ENCODE results near the gene DCAF6.
"Not testable (repeated sequence)": the region's sequence is repeated elsewhere in the genome, so short reads cannot be mapped to it uniquely, and the experiment has no call there.

DCAF6 gene

DNA sequence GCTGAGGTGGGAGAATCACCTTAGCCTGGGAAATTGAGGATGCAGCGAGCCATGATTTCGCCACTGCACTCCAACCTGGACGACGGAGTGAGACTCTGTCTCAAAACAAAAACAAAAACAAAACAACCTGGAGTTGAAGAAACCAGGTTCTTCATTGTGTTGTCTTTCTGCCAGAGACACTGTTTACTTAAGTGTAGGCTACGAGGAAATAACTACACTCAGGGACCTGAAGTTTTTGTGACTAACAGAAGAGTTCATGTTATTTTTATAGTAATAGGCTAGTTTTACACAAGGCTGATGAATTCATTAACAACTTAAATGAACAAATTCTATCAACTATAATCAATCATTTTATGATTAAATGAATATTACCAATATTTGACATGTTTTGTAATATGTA, 98.9 kb downstream of the DCAF6 start:
- no peak for DNase-seq

DNA sequence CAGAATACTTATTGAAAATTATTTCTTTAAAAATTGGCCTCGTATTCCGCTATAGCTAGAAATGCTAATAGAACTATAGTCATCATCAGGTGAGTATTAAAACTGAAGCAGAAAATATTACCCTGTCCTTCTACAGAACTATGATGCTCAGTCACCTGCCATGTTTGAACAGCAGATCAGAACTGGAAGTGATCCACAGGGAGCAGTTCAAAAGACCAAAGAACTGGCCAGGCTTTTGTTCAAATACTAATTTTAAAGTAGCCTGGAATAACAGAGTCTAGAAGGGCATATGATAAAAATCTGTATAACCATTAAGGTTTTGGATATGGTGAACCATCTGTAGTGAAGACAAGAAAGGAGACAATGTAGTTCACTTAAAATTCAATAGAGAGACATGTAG, 105.9 kb downstream of the DCAF6 start:
- DNase-seq: no peak

DNA sequence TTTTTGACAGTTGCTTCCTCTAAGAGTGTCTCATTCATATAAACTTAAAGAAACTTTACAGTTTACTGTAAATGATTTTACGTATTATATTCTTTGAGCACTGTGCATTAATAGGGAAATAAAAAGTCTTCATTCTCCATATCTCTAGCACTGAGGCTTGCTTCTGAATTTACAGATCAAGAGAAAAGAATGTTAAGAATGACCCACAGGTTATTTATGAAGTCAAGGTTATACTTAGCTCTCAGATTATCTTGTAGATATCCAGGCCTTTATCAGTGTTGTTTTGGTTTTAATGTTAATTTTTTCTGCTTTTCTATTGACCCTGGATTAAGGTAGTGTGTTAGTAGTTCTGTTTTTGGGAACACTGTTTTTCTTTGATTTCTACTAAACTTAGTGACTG, 108.8 kb downstream of the DCAF6 start:
- DNase-seq: no peak

DNA sequence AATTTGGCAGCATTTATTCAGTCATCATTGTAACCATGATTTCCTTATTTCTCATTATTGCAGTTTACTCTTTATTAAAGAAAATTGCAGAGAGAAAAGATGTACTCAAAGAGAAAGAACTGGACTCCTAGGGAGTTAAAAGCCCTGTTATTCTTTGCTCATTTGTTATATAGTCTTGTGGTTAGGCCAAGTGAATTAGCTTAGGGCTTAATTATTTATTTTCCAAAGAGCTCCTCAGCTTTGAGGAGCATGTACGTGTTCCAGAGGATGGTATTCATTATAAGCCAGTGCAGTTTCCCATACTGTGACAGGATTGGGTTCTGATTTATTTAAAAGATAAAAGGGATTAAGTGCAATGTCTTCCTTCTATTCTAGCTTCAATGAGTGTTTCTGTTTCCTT, 113.8 kb downstream of the DCAF6 start:
- no peak for DNase-seq

DNA sequence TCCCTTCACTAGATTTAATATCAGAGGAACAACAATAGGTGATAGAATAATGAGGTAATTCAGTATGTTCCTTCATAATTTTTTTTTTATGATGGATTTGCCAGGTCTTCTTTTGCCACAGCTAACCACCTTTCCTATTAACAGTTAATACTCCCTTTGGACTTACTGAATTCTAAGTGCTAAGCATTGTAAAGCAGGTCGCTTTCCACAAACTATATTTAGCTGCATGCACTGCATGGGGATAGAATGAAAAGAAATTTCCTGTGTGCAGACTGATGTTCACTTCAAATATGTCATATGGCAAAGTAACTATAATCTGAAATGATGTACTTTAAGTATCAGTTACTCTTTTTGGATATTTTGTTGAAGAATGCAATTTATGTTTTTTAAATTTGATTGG, 114.4 kb downstream of the DCAF6 start:
- no peak for DNase-seq

DNA sequence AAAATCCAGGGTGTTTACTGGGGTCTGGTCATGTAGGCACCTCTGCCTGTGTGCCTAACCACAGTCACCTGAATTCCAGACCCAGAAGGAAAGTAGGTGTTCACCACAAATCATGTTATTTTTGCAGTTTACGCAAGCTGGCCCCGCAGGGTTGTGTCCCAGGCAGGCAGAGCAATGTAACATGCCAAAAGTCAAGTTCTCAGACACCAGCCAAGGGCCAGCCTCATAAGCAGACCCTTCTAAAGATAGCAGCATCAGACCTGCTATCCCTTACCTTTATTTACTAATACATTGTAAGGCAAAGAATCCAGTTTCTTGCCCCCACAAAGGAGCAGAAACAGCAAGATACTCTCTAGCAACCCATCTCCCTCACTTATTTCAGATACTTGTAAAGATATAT, 117.2 kb downstream of the DCAF6 start:
- no peak for DNase-seq

DNA sequence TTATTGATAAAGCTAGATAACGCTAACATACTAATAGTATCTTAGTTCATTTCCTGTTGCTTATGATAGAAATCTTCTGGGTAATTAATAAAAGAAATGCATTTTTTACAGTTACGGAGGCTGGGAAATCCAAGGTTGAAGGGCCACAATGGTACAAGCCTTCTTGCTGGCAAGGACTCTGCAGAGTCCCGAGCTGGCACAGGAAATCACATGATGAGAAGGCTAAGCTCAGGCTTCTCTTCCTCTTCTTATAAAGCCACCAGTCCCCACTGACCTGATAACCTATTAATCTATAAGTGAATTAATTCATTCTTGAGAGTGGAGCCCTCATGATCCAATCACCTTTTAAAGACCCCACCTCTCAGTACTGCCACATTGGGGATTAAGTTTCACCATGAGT, 117.6 kb downstream of the DCAF6 start:
- DNase-seq: no peak

DNA sequence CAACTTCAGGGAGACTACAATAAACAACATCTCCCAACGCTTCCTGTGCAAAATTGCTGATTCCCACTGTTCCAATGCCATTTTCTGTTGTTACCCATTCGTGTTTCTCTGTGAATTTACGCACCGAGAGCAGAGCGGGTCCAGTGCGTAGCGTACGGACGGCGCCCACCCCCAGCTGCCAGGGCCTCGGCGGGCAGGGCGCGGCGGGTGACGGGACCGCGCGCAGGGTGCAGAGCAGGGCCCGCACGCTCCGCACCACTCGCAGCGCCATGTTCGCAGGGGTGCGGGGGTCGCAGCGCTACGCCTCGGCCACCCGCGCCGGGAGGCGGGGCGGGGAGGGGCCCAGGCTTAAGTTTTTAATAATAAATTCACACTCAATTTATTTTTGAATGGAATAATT, 119.7 kb downstream of the DCAF6 start:
- not testable (repeated sequence) for DNase-seq

DNA sequence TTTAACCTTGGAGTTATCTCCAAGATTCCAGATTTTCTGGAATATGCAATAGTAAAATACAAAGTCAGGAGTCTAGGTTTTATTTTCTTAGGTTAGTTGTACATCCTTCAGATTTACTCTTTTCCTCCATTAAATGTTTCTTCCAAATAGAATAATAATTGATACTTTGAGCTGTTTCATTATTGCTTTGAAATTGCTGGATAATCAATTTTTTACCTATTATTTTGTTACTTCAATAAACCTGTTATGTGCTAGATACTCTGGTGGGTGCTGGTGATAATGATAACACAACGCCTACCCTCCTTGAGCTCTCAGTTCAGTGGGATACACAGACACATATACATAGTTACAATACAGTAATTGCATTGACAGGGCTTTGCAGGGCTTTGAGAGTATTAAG, 120.9 kb downstream of the DCAF6 start:
- DNase-seq: no peak

DNA sequence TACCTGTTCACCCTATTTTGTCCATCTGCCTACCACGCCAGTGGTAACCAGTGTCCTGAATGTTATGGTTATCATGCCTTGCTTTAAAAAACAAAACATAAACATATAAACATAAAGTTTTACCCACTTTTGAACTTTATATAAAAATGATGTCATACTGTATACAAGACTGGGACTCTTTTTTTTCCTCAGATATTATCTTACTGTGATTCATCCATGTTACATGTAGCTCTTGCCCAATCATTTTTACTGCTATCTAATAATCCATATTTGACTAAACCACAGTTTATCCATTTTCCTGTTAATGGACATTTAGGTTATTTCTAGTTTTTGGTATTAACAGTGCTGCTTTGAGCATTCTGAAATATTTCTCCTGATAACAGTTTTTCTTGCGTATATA, 121.4 kb downstream of the DCAF6 start:
- no peak for DNase-seq

DNA sequence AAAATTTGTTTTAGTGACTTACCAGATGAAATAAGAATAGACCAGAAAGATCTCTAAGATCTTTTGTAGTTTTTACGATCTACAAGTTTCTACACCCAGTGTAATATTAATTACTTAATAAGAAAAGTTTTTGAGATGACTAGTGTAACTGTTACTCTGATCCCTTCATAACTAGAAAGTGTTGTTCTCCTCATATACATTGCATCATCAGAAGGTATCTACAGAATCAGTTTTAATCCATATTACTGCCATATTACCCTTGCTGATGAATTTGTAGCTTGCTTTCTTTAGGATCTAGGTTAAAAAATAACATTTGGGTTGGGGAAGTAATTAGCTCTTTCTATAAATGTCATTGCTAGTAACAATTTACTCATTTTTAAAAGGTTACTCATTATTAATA, 127.7 kb downstream of the DCAF6 start:
- no peak for DNase-seq

DNA sequence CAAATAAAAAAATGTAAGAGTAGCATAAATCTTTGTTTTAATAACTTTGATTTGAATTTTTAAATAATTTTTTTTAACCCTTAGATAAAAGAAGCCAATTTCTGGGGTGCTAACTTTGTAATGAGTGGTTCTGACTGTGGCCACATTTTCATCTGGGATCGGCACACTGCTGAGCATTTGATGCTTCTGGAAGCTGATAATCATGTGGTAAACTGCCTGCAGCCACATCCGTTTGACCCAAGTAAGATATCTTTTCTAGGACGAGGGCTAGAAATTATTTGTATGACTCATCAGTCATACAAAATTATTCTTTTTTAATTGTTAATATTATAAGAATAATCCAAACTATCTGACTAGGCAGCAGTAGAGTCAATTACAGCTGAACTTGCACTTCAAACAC, 129.0 kb downstream of the DCAF6 start:
- DNase-seq: no peak

DNA sequence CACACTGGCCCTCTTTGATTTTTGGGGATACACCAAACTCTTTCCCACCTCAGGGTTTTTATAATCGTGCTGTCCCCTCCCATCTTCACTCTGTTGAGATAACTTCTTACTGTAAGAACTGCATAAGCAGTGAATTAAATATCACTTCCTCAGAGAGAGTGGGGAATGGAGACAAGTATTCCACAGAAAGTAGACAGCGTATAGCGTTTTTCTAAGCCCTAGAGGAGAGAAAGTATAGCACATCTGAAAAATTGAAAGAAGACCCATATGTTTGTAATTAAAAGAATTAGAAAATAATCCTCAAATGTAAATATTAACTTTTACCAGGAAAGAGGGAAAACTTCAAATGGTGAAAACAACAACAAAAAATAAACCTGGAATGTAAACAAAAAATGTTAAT, 132.9 kb downstream of the DCAF6 start:
- no peak for DNase-seq

DNA sequence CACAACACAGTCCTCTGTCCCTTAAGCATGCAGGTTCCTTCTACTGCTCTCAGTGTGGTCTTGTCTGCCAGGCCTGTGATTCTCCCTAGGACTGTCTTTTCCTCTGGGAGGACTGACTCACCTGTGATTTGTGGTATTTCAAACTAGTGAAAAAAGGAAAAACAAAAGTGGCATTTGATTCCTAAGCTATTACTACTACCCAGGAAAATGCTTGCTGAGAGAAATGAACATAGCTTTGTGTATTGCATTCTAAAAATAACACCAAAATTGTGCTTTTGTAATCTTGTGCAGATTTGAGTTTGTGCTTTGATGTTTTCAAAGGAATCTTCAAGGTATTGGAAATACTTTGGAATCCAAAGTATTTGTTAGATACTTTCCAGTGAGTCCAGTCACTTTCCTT, 143.3 kb downstream of the DCAF6 start:
- no peak for DNase-seq

DNA sequence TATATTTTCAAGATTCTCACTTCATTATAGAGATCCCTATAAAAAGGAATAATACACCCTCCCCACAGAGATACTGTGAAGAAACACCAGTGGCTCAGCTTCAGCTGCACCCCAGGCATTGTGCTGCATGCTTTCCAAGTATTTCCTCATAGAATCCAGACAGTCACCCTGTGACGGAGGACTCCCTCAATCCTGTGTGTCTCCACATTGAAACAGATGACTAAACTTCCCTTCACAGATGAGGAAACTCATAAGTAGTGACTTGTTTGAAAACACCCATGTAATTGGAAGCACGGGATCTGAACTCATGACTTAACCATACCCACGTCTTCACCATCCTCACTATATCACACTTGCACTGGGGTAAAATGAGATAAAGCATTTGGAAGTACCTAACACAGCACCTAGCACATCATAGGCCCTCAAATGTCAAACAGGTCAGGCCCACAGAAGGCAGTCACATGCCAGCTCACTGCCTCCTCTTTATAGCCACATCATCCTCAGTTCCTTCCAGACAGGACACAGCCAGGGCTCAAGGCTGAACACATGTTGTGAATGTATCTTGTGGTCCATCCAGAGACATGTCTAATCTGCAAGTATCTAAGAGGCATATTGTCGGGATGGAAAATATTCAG, 145.0 kb downstream of the DCAF6 start:
- peak; percentile 26 for DNase-seq

DNA sequence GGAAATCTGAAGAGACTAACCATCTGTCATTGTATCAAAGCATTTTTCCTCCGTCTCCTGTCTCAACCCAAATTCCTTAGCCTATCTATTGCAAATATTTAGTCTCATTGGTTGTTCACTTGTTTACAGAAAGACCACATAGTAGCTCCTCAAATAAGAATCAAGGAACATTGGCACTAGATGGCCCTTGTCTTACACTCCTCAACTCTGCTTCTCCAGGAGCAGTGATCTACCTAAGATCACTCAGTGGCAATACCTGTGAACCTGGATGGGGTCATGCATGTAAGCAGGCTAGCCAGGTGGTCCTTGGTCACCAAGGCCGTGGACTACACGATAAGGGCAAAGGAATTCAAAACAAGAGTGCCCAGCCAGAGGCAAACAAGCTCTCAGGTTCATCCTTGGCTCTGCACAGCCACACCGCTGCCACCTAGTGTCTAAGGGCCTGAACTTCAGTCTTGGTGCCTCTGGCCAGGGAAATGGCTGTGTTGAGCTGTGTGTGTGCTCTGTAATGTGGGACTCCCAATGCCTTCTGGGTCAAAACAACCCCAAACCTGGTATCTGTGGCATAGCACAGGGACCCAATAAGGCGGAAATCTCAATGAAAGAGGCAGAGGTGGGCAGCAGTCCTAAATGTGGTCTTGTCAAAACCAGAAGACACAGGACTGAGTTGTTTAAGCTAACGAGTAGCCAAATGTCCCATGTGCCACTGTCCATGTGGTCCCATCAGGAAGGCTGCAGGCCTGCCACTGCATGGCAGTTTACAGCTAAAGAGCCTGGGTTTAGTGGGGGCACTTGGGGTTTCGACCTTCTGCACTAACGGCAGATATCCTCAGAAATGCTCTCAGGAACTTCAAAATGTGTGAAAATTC, 145.8 kb downstream of the DCAF6 start:
- DNase-seq: peak; percentile 52

DNA sequence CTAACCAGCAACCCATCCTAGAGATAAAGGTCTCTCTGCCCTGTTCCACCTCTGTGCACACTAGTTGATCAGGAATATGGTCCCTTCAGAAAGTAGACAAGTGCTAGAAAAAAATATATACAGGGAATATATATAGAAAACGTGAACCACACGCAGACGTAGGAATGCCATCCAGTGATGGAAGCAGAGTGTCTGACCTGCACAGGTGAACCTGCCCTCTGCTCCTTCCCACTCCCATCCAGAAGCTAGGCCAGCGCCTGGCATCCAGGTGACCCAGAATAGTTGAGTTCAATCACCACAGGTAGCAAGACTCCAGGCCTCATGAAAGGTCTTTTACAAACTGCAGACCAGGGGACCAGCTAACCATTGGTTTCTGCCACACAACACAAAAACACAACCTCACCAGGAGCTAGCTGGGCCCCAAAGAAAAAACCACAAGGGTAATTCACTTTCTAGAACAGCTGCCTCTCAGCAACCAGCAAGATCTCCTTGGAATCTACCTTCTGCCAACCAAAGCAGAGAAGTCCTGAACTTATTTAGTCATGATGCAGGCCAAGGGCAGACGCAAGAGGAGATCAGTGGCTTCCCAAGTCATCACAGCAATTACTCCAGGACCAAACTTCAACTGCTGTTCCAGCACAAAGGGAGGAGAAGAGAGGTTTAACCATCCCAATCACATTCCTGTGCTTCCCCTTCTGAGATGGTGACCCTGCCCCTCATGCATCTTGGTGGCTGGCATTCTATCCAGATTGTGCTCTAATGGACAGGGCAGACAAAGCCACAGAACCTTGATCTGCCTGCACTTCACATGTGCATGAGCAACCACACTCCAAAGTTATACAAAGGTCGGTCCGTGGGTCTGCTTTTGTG, 147.2 kb downstream of the DCAF6 start:
- no peak for DNase-seq

DNA sequence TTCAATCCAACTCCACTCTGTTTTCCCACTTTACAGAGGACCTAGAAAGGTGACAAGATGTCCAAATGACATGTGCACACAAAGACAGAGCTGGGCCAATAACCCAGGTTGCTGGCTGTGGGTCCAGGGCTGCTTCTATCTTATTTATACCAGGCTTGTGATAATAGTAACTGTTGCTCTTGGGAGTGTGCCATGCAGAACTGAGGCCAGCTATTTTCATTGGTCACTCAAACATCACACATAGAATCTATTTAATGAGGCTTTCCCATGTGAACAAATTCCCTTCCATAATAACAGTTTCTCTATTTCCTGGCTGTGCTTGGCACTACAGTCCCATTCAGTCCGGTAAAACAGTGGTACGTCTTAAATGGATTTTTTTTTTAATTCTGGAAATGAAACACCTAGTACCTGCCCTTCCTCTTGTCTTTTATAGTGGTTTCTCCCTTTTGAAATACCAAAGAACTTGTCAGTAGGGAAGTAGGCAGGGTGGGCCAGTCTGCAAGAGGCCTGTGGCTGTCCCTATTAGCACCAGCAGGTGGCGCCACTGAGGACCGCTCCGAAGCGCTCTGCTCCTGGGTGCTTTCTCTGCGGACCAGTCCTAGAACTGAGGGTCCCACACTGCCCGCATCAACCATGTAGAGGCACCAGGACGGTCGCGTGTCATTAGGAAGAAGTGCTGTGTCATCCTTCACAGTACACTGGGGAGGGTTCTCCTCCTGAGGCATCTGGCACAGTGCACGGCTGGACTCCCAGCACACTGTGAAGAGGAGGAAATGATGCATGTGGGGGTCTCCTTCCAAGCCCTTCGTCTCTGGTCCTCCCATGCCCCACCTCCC, 148.1 kb downstream of the DCAF6 start:
- peak; percentile 55 for DNase-seq

DNA sequence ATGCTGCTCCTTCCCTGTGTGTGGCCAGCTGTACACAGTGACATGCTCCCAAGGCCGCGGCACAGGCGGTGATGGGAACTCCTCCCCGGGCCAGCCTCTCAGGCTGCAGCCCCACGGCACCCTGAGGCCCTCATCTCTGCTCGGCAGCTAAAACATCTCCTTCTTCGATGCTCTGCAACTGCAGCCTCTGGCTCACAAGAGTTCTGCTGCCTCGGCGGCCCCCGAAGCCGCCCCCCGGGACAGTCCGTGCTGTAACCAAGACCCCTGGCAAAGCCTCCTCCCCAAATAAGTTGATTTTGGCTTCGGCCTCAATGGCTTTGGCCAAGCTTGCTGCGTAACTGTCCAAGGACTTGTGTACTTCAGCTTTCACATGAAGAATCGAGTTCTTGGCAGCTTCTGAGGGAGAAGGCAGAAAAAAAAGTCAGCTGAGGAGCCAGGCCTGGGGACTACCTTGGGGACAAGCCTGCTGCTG, 149.0 kb downstream of the DCAF6 start:
- no peak for DNase-seq

DNA sequence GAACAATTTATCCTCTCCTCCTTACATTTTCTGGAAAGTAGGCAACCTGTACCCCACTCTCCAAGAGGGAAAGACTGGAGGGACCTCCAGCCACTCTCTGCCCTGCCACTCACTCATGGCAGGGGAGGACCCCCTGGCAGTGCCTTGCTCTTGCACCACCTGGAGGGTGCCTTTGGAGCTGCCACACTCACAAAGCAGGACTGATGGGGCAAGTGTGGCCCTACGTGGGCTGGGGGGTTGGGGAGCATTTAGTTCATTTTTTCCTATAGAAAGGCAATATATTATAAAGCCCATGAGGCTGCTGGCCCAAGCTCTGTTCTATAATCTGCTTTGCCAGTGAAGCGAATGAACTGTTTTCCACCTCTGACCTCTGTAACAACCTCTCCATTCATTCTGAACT, 150.0 kb downstream of the DCAF6 start:
- DNase-seq: no peak

DNA sequence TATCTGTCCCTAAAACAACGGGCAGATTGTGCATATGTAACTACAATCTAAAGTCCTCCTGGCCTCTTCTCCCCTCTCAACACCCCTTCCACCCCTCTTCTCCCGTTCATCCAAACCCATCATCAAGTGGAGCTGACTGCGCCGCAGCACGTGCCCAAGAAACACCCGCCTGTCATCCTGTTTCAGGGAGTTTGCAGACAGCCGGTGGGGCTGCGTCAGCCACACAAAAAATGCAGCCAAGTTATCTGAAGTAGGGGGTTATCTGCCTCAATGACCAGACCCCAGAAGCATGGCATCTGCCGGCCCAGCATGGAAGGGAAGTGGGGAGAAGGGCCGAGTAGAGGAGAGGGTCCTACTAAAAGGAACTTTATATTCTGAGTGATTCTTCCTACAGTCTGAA, 151.2 kb downstream of the DCAF6 start:
- no peak for DNase-seq

DNA sequence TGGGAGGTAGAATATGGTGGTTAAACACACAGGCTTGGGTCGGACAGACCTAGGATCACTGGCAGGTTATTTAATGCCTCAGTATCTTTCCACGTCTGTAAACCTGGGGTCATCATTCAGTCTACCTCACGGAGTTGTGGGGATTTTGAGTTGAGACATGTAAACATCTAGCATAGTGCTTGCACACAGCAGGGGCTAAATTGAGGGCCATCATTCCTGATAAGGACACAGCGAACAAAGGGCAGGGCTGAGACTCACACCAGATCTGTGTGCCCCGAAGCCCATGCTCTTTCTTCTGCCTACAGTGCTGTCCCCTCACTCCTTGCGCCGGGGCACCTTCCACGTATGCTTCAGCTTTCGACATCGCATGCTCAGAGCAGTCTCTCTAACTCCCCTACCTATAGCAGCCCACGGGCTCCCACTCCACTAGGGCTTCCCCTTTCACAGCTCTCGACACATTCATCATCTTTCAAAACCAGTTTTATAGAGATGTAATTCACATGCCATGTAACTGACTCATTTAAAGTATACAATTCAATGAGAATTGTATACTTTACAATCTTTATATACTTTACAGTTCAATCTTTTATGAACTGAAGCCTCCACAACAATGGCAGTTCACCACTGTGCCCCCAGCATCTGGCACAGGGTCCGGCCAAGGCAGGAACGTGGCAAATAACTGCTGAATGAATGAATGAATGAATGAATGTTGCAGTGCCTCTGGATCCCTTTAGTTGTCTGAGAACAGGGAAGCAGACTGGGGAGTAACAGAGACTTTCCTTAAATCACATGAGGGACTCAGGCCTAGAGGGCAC, 152.2 kb downstream of the DCAF6 start:
- no peak for DNase-seq
